Activated gamma-delta T cell treated with Interleukin-2 at 50 U/mL for 16 hours (primary cell): ENCODE results near the gene HSPA8.
"Not testable (repeated sequence)": the region's sequence is repeated elsewhere in the genome, so short reads cannot be mapped to it uniquely, and the experiment has no call there.

Source experiments
- DNase-seq: peaks from one replicate; pipeline ENCODE4 v3.0.0-alpha.2; 2020

The HSPA8 gene

GRCh38 chr11:123069908-123070821 lies 8.2 kb upstream of the HSPA8 start:
- no peak for DNase-seq

GRCh38 chr11:123065621-123066020 lies 3.7 kb upstream of the HSPA8 start:
- no peak for DNase-seq

- DNase-seq: no peak
Observed at GRCh38 chr11:123063826-123064657, 2.1 kb upstream of the HSPA8 start.

- DNase-seq: peak; percentile 49
Observed at GRCh38 chr11:123062892-123063825, 1.2 kb upstream of the HSPA8 start.

GRCh38 chr11:123062158-123062891 lies 389 bp upstream of the HSPA8 start:
- peak; percentile 99 for DNase-seq

- no peak for DNase-seq
Observed at GRCh38 chr11:123060277-123061000, 1.5 kb downstream of the HSPA8 start.

- DNase-seq: not testable (repeated sequence)
Observed at GRCh38 chr11:123059041-123059920, 2.7 kb downstream of the HSPA8 start.

GRCh38 chr11:123057661-123058305 lies 4.2 kb downstream of the HSPA8 start:
- no peak for DNase-seq

GRCh38 chr11:123056835-123057491 lies 5.0 kb downstream of the HSPA8 start:
- DNase-seq: no peak

- DNase-seq: no peak
Observed at GRCh38 chr11:123055191-123055901, 6.6 kb downstream of the HSPA8 start.

- no peak for DNase-seq
Observed at GRCh38 chr11:123054301-123055065, 7.5 kb downstream of the HSPA8 start.

GRCh38 chr11:123052901-123053721 lies 8.8 kb downstream of the HSPA8 start:
- DNase-seq: no peak

GRCh38 chr11:123051634-123052033 lies 10.3 kb downstream of the HSPA8 start:
- no peak for DNase-seq

- no peak for DNase-seq
Observed at GRCh38 chr11:123051146-123051545, 10.8 kb downstream of the HSPA8 start.

- no peak for DNase-seq
Observed at GRCh38 chr11:123047947-123048293, 14.0 kb downstream of the HSPA8 start.

GRCh38 chr11:123047266-123047946 lies 14.5 kb downstream of the HSPA8 start:
- DNase-seq: no peak
